HepG2 (cell line): ENCODE data around the gene OR4D9. TPM values are rescaled to one million over a fixed set of nuclear protein-coding genes. Genes with fewer than 3 reads are reported as not detected.
A peak's percentile ranks its signal among the peaks of the same experiment; 100 is the strongest.

ENCODE experiments used
- CBX5 ChIP-seq: sonication (generic); formaldehyde crosslinking; IDR thresholded peaks from 2 replicates; pipeline ENCODE4 v1.4.0; 2020; ENCODE audit warnings: missing genetic modification reagents, borderline replicate concordance
- DNMT3B ChIP-seq: conservative IDR thresholded peaks from 2 replicates; pipeline ENCODE4 v1.6.1; 2016; ENCODE audit warnings: missing biosample characterization, control low read depth
- DRAP1 ChIP-seq: IDR thresholded peaks from 2 replicates; pipeline ENCODE4 v1.6.1; 2016; ENCODE audit warnings: missing genetic modification reagents, missing compliant biosample characterization
- ELF4 ChIP-seq: sonication (generic); formaldehyde crosslinking; IDR thresholded peaks from 2 replicates; pipeline ENCODE4 v1.5.0; 2020; ENCODE audit warnings: missing genetic modification reagents, mild to moderate bottlenecking, moderate library complexity, borderline replicate concordance
- FLYWCH1 ChIP-seq: sonication (generic); formaldehyde crosslinking; IDR thresholded peaks from 2 replicates; pipeline ENCODE4 v1.8.1; 2023; ENCODE audit warnings: mild to moderate bottlenecking, missing genetic modification reagents
- GFI1 ChIP-seq: sonication (generic); formaldehyde crosslinking; IDR thresholded peaks from 2 replicates; pipeline ENCODE4 v1.5.0; 2020; ENCODE audit warnings: missing genetic modification reagents, mild to moderate bottlenecking, borderline replicate concordance
- HIVEP1 ChIP-seq: sonication (generic); formaldehyde crosslinking; IDR thresholded peaks from 2 replicates; pipeline ENCODE4 v1.4.0; 2020; ENCODE audit warnings: mild to moderate bottlenecking, missing genetic modification reagents
- HMGA1 ChIP-seq: sonication (generic); formaldehyde crosslinking; conservative IDR thresholded peaks from 2 replicates; pipeline ENCODE4 v1.4.0; 2020; ENCODE audit warnings: missing genetic modification reagents
- KDM2A ChIP-seq: sonication (generic); formaldehyde crosslinking; IDR thresholded peaks from 2 replicates; pipeline ENCODE4 v1.4.0; 2020; ENCODE audit warnings: low read depth, missing genetic modification reagents, borderline replicate concordance
- NR2C2 ChIP-seq: sonication (generic); formaldehyde crosslinking; IDR thresholded peaks from 2 replicates; pipeline ENCODE4 v1.4.0; 2020; ENCODE audit warnings: missing genetic modification reagents, mild to moderate bottlenecking, moderate library complexity, borderline replicate concordance
- PAXIP1 ChIP-seq: sonication (generic); formaldehyde crosslinking; conservative IDR thresholded peaks from 2 replicates; pipeline ENCODE4 v1.4.0; 2020; ENCODE audit warnings: mild to moderate bottlenecking, missing genetic modification reagents, moderate library complexity
- POLR2G ChIP-seq: fragments of 200-400 bp; formaldehyde crosslinking; IDR thresholded peaks from 2 replicates; pipeline ENCODE4 v1.6.1; 2018; ENCODE audit warnings: mild to moderate bottlenecking, low read depth, low read length, moderate library complexity
- SOX13 ChIP-seq, 3 experiments: fragments of 450-650 bp in 1 of 3; sonication (generic) in 1 of 3; formaldehyde crosslinking in 1 of 3; IDR thresholded peaks in 2 of 3; conservative IDR thresholded peaks in 1 of 3; 2 replicates each; pipeline versions ENCODE4 v1.5.0 to v1.6.1; 2016 to 2020; ENCODE audit warnings: antibody characterized with exemption in 1 of 3, mild to moderate bottlenecking in 1 of 3, missing compliant biosample characterization in 1 of 3, missing genetic modification reagents in 1 of 3, moderate library complexity in 1 of 3
- TEF ChIP-seq: sonication (generic); formaldehyde crosslinking; IDR thresholded peaks from 2 replicates; pipeline ENCODE4 v1.5.0; 2020; ENCODE audit warnings: missing genetic modification reagents
- ZFY ChIP-seq: sonication (generic); formaldehyde crosslinking; IDR thresholded peaks from 2 replicates; pipeline ENCODE4 v1.4.0; 2020; ENCODE audit warnings: missing genetic modification reagents
- ZKSCAN1 ChIP-seq: fragments of 150-350 bp; IDR thresholded peaks from 2 replicates; pipeline ENCODE4 v1.6.1; 2014; ENCODE audit warnings: low read length
- ZNF263 ChIP-seq: sonication (generic); formaldehyde crosslinking; IDR thresholded peaks from 2 replicates; pipeline ENCODE4 v1.4.0; 2020; ENCODE audit warnings: missing genetic modification reagents
- ZNF34 ChIP-seq: sonication (generic); formaldehyde crosslinking; IDR thresholded peaks from 2 replicates; pipeline ENCODE4 v1.4.0; 2020; ENCODE audit warnings: mild to moderate bottlenecking, missing genetic modification reagents, borderline replicate concordance
- ZNF513 ChIP-seq: sonication (generic); formaldehyde crosslinking; conservative IDR thresholded peaks from 2 replicates; pipeline ENCODE4 v1.5.0; 2020; ENCODE audit warnings: missing genetic modification reagents
- ZNF549 ChIP-seq: sonication (generic); formaldehyde crosslinking; IDR thresholded peaks from 2 replicates; pipeline ENCODE4 v1.5.0; 2020; ENCODE audit warnings: missing genetic modification reagents
- ZNF607 ChIP-seq: sonication (generic); formaldehyde crosslinking; IDR thresholded peaks from 2 replicates; pipeline ENCODE4 v1.5.1; 2020; ENCODE audit warnings: missing genetic modification reagents, mild to moderate bottlenecking, borderline replicate concordance
- ZNF616 ChIP-seq: sonication (generic); formaldehyde crosslinking; IDR thresholded peaks from 2 replicates; pipeline ENCODE4 v1.5.0; 2020; ENCODE audit warnings: low read depth, mild to moderate bottlenecking, missing genetic modification reagents
- ZNF788 ChIP-seq: sonication (generic); formaldehyde crosslinking; IDR thresholded peaks from 2 replicates; pipeline ENCODE4 v1.5.0; 2020; ENCODE audit warnings: mild to moderate bottlenecking, missing genetic modification reagents, borderline replicate concordance
- ZSCAN12 ChIP-seq: sonication (generic); formaldehyde crosslinking; IDR thresholded peaks from 2 replicates; pipeline ENCODE4 v1.9.0; 2021; ENCODE audit warnings: mild to moderate bottlenecking, missing genetic modification reagents
- polyA plus RNA-seq, 8 experiments: library from polyadenylated mRNA; depleted of rRNA in 3 of 8; stranded (reverse) in 7 of 8; unstranded in 1 of 8; fragments of >200 nt; fragmentation: Illumina TruSeq in 4 of 8; extraction: Trizol in 4 of 8; gene quantifications; 2 replicates each; pipeline versions ENCODE4 v1.2.1 to v1.2.3, GENCODE V29; 2011 to 2016; ENCODE audit warnings: low read depth in 4 of 8, missing spikeins in 1 of 8, mixed read lengths in 1 of 8; ENCODE audit not compliant: insufficient read depth in 1 of 8
- total RNA-seq, 5 experiments: library from RNA; depleted of rRNA; stranded (reverse); fragments of >200 nt; fragmentation: Illumina TruSeq; extraction: Trizol; gene quantifications; 2 replicates each; pipeline ENCODE4 v1.2.3, GENCODE V29; 2016; ENCODE audit warnings: low read depth in 1 of 5

Gene OR4D9
- total and polyA plus RNA-seq, 2 of the 13 experiments (the other 11 are each of a cell fraction or from before 2014, with no cell fraction given), result not detected

GRCh38 chr11:59560290-59560701 lies 49.0 kb downstream of the OR4D9 start (continued):
- TF ChIP-seq ZKSCAN1, result peak; percentile 44; the same call in 1 of the 2 replicates
- TF ChIP-seq DRAP1, result 0 out of 2 replicates have a peak, but pooled peaks have one; percentile 7
- TF ChIP-seq HIVEP1 (CRISPR knock-in tag), result no peak
- TF ChIP-seq ZNF263, result peak; percentile 48; the same call in 1 of the 2 replicates
- 0 out of 2 replicates have a peak, but pooled peaks have one; percentile 25 for TF ChIP-seq ZNF607
- TF ChIP-seq GFI1 (CRISPR knock-in tag), result 0 out of 2 replicates have a peak, but pooled peaks have one; percentile 29
- no peak for TF ChIP-seq HMGA1 (CRISPR knock-in tag)
- peak; percentile 44 for TF ChIP-seq DNMT3B (CRISPR knock-in tag)
- TF ChIP-seq PAXIP1 (CRISPR knock-in tag), result no peak
- no peak for TF ChIP-seq ELF4
- no peak for TF ChIP-seq POLR2G
- no peak; the same call in 1 of the 2 replicates for TF ChIP-seq CBX5 (CRISPR knock-in tag)
- TF ChIP-seq ZNF34, result no peak
- TF ChIP-seq ZNF616, result no peak
- no peak for TF ChIP-seq ZNF513
- TF ChIP-seq TEF (CRISPR knock-in tag), result no peak
- no peak for TF ChIP-seq ZSCAN12 (CRISPR knock-in tag)
- TF ChIP-seq KDM2A, result no peak; the same call in 1 of the 2 replicates
- no peak for TF ChIP-seq NR2C2 (CRISPR knock-in tag)
- TF ChIP-seq SOX13 (IDR thresholded peaks at IDR 0.05), result no peak
- TF ChIP-seq SOX13 (CRISPR knock-in tag; conservative IDR thresholded peaks at IDR 0.05 in 1 of 2, IDR thresholded peaks at IDR 0.05 in 1 of 2), result peak in 1 of 2 experiments; percentile 21; a peak in 1 of 4 replicates
- TF ChIP-seq ZNF549 (CRISPR knock-in tag), result no peak
- TF ChIP-seq FLYWCH1, result no peak
- TF ChIP-seq ZNF788 (CRISPR knock-in tag), result 0 out of 2 replicates have a peak, but pooled peaks have one; percentile 13
- peak; percentile 31; the same call in 1 of the 2 replicates for TF ChIP-seq ZFY (CRISPR knock-in tag)
